ACHN (cell line): Measurements from ENCODE around the gene NRARP.

Experiments used
- DNase-seq: peaks from one replicate; pipeline ENCODE4 v3.0.0-alpha.2; 2015
- in situ Hi-C: cut with HindIII; loops from 2 replicates; pipeline ENCODE4 v1.10.0; 2017; ENCODE audit warnings: low sequenced_read_pairs, low pct_ligation_motif_present, low pct_unique_long_range_greater_than_20kb

The NRARP gene

DNA sequence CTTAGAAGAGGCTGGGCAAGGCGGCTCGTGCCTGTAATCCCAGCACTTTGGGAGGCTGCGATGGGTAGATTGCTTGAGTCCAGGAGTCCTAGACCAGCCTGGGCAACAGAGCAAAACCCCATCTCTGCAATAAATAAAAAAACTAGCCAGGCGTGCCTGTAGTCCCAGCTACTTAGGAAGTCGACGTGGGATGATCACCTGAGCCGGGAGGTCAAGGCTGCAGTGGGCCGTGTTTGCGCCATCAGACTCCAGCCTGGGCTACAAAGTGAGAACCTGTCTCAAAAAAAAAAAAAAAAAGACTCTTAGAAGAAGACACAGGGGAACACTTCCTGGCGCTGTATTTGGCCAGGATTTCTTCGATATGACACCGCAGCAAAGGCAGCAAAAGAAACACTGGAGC is 23.7 kb upstream of the NRARP start:
- in situ Hi-C loops, result no loop called here
- no peak for DNase-seq

DNA sequence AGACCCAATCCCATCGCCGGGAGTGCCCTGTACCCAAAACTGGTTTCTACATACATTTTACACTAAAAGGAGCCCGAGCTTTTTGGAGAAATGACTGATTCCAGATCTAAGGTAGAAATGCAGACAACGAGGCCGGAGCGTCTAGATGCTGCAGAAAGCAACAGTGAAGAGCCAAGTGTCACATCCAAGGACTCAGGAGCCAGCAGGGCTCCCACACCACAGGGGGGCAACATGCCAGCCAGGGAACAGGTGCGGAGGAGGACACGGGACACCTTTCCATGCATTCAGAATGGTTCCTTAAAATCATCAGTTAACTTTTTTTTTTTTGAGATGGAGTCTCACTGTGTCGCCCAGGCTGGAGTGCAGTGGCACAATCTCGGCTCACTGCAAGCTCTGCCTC is 23.1 kb upstream of the NRARP start:
- in situ Hi-C loops, result no loop called here
- DNase-seq, result no peak

DNA sequence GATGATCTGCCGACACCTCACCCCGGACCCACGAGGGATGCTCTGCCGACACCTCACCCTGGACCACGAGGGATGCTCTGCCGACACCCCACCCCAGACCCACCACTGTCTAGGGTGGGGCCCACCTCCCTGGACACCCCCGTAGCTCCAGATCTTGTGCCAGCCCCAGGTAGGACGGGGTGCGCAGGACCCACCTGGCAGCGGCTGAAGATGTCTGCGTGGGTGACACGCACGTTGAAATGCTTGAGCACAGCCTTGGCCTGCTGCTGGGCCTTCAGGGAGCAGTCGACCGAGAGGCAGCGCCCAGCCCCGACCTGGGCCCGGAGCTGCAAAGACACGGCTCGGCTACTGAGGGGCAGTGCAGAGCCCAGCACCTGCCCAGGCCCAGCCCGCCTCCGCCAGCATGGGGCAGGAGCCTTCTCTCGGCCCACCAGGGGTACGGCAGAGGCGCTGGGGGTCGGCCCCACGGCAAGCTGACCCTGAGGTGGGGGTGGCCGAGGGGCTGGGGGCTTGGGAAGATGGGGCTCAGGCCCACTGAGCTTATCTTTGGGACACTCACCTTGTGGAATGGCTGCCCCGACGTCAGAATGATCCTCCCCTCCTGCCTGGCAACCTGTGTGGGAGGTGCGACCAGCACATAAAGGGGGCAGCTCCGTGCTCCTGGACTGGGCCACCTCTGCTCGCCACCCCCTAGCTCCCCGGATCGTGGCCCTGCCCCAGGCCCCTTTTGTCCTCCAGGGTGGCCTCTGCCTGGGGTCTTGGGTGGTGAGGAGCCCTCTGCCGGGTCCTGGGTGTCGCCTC is 21.7 kb upstream of the NRARP start:
- no peak for DNase-seq
- in situ Hi-C loops, result no loop called here

DNA sequence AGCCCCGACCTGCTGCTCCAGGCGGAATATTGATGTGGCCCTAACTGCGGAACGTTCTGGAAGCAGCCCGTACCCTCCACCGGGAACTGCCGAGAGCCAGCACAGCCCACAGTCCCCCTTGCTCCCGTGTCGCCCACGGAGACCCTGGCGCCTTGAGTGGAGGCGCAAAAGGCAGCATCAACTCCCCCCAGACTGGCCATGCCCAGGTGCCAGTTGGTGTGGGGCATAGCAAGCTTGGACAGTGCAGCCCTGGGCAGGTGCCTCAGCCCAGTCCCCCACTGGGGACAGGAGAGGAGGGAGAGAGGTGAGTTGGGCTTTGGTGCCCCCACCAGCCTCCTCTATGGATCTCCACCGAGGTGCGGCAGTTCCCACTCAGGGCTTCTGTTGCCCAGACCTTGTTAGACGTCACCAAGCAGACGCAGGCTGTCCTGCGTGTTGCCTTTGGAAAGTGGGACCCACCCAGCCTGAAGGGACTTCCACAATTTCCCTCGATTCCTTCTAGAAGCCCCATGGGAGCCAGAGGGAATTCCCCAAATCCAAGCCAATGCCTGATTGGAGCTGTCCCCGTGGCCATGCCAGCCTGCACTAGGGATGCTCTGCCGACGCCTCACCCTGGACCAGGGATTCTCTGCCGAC is 19.8 kb upstream of the NRARP start:
- in situ Hi-C loops, result no loop called here
- DNase-seq, result no peak

DNA sequence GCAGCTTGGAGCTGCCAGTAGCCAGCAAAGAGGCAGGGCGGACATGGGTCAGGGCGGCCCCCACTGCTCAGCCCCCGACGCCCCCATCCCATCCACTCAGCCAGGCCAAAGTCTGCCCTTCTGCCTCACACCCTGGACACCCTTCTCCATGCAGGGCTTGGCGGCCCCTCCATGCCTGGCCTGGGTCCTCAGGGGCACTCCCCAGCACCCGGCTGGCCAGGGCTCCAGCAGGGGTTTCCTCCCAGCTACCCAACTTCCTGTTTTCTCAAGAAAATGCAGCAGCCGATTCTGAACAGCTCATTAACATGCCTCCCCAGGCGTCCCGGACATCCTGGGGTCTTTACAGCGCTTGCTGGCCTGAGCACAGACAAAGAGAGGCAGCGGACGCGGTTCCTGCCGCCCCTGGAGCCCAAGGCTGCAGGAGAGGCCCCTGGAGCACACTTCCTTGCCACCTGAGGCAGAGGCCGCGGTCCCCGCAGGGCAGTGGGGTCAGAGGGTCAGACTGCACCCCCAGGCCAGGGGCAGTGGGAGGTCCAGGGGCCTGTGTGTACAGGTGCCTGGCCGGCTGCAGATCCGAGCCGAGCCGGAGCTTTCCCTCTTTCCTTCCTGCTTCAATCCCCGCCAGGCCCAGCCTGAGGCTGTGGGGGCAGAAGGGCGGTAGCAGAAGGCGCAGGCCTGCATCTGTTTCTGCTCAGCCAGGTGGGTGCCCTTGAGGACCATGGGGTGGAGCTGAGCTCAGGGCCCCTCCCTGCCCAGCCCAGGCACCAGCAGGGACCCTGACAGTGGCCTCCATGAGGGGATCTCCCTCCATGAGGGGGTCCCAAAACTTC is 18.7 kb upstream of the NRARP start:
- DNase-seq, result no peak
- in situ Hi-C loops, result no loop called here

DNA sequence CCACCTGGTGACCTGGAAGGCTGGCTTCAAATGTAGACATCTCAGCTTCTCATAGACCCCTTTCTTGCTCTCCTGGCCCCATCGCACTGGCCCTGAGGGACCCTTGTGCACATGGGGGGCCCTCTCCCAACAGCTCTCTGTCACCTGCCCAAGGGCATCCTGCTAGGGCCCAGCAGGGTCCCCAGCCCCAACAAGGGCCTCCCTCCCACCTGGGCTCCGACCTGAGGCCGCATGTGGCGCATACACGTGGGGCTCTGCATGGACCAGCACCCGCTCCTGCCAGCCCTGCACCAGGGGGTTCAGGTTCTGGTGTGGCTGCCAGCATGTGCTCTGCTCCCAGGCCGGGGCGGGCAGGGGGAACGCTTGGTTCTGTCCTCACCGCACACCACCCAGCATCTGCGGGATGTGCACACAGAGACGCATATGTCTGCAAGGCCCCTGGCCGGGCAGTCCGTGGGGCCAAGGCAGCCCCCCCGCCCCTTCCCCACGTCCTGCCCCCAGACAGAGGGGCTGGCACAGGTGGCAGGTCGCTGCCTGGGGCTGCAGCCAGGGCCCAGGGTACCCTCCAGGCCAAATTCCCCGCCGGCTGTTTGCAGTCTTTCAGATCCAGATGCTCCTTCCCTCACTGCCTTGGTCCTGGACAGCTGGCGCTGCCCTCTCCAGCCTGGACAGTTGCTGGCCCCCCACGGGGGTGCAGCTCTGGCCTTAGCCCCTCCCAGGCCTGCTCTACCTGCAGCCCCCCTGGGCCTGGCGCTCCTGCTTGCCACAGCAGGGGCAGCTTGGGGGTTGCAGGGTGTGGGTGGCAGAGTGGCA is 17.9 kb upstream of the NRARP start:
- in situ Hi-C loops, result no loop called here
- no peak for DNase-seq

DNA sequence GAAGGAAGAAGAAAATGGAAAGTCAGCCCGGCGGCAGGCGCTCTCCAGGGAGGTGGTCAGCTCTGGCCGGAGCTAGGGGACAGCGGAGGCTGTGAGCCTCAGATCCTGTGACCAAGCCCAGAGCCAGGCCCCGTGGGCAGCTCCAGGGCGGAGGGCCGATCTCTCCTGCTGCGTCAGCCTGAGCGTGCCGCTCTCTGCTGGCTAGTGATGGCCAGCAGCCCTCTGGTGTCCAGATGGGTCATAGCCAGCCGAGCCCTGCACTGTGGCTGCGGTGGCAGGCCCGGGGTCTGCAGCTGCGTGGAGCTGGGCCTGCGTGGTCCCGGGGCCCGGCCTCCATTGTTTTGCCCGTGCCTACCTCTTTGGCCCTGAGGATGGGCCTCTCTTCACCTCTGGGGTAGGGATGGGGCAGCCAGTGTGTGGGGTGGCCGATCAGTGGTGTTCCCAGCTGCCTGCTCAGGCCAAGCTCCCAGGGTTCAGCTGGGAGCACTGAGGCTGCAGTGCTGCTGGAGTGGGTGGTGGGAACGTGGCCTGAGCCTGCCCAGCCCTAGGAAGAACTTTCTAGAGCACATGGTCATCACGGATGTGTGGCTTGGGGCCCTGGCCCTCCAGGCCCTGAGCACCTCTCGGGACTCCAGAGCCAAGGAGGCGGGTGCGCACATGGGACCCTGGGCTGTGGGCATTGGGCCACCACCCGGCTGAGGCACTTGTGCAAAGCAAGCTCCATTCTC is 17.1 kb upstream of the NRARP start:
- DNase-seq, result no peak
- in situ Hi-C loops, result no loop called here

DNA sequence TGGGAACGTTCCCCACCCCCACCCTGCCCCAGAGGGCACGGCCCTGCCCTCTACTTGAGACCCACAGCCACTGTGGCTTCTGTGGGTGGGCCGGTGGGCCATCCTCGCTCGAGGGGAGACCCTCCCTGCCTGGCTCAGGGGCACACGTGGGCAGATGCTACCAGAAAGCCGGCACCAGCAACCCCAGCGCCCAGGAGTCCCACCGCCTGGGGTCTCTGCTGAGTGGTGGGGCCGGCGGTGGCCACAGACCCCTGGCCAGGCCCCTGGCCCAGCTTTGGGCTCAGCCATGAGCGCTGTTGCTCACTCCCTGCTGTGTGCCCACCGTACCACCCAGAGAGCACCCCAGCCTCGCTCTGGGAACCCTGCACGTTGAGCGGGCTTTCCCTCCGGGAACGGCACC is 16.5 kb upstream of the NRARP start:
- DNase-seq, result no peak
- in situ Hi-C loops, result no loop called here

DNA sequence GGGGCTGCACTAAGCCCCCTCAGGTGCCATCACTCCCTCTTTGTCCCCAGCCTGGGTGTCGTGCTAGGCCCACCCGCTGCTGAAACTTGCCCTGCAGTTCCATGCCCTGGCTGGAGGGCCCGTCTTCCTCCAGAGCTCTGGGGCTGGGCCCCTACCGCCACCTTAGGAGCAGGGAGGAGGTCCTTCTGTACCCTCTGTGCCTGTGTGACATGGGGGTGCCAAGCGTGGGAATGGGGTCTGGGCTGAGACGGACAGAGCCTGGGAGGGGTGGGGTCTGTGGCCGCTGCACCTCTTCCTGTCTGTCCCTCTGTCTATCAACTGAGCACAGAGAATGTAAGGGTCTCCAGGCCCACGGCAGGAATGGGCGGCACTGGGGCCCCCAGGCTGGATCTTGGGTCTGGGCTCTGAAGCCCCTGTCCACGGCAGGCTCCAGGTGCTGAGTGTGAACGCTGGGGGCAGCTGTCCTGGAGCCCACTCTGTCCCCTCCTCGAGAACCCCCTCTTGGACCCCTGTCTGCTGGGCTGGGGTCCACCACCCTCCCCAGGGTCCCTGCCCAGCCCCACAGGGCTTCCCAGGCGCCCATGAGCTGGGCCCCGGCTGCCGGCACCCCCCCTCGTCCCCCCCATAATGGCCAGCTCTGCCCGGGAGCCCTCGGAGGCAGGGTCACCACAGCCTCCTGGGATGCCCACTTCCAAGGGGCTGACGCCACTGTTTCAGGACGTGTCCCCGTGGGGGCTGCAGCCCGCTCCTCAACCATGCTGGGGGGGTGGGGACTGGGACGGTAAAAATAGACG is 15.8 kb upstream of the NRARP start:
- in situ Hi-C loops, result no loop called here
- no peak for DNase-seq

DNA sequence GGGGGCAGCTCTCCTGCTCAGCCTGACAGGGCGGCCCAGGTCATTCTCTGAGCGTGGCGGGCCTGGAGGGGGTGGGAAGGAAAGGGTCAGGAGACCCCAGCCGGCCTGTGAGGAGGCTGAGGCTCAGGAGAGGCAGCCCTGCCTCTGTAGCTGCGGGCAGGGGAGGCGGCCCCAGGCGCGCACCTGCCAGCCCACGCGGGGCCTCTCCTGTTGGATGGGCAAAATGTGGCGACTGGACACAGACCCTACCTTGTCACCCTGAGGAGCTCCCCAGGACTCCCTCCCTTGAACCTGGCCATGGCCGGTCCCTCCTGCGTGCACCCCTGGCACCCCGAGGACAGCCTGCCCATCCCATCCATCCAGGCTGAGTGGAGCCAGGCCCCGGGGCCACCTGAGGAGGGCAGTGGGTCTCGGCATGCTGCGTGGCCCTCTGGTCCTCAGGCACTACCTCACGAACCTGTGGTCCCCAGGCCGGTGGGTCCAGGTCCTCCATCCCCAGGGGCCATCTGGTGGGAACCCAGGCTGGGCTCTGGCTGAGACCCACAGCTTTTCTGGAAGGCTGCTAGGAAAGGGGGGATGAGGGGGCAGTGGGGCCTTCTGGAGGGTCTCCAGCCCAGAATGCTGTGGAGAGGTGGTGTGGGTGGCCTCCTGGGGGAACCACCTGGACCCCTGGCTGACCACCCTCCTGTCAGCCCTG is 15.1 kb upstream of the NRARP start:
- in situ Hi-C loops, result no loop called here
- DNase-seq, result no peak

DNA sequence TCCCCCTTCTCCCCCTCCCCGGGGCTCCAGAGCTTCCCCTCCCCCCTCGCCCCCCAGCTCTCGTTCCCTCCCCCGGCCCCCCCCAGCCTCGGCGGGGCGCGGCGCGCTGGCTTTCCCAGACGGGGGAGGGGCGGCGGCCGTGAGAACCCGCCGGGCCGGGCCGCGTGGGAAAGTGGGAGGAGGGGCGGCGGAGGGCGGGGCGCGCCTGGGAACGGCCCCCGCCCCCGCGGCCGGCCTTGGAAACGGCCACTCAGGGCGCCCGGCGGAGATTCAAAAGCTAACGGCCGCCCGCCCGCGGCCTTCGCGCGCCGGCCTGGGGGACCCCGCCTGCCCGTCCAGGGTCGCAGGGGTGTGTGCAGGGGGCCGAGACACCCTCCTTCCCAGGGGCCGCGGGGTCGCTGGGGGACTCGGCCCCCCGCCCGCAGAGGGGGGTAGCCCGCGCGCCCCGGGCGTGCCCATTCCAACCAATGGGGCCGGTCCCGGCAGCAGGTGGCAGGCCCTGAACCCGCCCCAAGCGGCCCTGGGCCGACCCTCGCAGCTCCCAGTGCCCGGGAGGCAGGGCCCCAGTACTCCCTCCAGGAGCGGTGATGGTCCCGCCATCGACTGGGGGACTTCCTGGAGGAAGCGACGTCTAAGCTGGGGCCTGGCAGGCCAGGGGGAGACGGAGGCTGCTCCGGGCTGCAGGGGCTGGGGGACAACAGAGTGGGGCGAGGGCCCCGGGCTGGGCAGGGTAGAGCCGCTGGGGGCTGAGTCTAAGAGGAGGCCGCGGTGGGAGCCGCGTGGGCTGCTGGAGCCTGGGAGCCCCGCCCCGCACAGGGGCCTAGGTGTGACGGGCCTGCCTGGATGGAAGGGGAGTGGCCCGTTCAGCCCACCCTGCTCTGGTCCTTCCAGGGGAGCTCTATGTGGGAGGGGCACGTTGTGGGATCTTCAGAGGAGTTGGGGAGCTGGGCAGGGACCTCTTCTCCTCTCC is 14.2 kb upstream of the NRARP start:
- DNase-seq, result peak; percentile 57
- in situ Hi-C loops, result no loop called here

DNA sequence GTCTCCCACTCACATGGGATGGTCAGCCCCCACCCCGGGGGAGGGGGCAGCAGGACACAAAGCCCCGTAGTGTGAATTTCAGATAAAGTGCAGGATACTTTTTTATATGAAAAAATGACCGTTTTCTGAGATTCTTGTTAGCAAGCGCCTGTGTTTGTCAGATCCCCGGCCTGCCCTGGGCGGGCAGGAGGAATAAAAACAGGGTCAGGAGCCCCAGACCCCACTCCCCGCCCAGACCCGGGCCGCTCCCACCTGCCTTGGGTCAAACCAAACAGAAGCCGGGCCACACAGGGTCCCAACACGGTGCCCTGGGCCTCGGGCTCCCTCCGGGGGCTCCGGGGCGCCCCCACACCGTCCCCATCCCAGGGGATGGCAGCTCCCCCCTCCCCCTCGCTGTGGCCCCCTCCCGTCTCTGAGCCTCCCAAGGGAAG is 13.5 kb upstream of the NRARP start:
- in situ Hi-C loops, result no loop called here
- DNase-seq, result no peak

DNA sequence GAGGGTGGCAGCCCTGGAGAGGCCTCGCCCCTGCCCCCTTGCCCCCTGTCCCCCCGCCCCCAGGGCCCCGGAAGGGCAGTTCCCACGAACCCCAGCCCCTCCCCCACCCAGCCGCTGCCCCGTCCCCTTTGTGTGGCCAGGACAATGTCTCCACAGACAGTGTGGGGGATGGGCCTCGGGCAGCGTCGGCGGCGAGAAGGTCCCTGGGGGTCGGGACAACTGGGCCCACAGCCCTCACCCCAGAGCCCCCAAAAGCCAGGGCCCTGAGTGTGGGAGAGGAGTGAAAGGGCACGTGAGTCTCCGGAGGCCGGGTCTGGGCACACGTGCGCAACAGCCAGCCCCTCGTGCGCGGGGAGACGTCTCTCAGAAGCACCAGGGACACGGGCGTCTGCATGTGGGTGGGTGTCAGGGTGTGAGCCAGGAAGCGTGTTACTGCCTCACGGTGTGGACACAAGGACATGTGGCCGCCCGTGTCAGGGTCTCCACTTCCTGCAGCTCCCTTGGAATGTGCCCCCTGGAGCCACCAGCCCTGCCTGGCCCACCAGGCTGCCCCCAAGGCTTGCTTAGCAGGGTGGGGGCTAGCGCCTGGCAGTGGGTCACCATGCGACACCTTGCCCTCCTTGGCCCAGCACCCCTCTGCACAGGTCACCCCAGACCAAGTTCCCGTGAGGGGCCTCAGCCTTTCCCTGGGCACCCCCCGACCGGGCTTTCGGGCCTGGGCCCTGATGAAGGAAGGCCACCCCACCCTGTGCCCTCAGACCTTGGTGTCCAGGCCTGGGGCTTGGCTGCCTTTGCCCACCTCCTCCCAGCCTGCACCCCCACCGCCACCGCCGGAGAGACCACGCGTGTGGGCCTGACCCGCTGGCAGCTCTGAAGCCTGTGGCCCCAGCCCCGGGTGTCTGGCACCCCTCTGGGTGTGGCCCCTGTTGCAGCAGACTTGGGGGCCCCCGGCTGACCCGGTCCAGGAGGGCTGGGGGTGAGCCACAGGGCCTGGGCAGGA is 12.8 kb upstream of the NRARP start:
- DNase-seq, result no peak
- in situ Hi-C loops, result no loop called here

DNA sequence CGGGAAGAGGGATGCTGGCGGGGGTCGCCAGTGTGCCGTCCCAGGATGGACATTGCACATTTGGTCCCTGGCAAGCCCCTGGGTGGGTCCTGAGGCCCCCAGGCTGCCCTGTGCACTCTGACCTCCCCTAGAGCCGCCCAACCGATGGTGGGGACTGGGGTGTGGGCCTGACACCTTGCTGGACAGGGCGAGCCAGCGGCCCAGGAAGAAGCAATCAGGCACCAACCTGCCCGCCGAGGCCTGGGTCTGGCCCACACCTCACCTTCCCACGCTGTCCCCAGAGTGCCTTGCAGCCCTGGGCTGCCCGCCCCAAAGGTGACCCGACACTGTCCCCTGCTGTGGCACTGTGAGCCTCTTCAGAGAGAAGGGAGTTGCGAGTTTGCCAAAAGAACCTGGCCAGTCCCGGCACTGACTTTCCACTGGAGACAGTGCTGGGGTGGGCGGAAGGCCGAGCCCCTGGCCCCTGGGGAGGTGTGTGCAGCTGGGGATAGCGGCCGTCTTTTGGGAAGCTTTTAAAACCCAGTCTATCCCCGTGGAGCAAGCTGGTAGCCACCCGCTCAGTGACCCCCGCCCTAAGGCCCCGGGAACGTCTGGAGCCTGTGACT is 12.0 kb upstream of the NRARP start:
- DNase-seq, result no peak
- in situ Hi-C loops, result no loop called here
